Placental pericyte (primary cell): ENCODE data around the gene USH2A. TPM values are rescaled to one million over a fixed set of nuclear protein-coding genes. Genes with fewer than 3 reads are reported as not detected.

ENCODE experiments used
- small RNA-seq: library from RNA; depleted of rRNA; stranded (forward); fragments of <200 nt; gene quantifications from one replicate; pipeline ENCODE3, GENCODE V24; 2012; ENCODE audit warnings: low replicate concordance
- total RNA-seq: library from RNA; depleted of rRNA; stranded (reverse); fragments of >200 nt; gene quantifications from 2 replicates; pipeline ENCODE4 v1.2.3, GENCODE V29; 2012

Gene USH2A
- under 0.01 TPM in 1 of 2 replicates, not detected in the other for total RNA-seq

GRCh38 chr1:216422821-216423520 lies at the start of gene USH2A:
USH2A (minus strand) TSS chr1:216423448; CDS start chr1:216422336, 1,112 bp downstream.

Small RNA genes lying within 50 kb of the gene (small RNA-seq; reads per million reads assigned to genes)
- gene MRPS18BP1 (not detected), gene RF00108 (0.16 reads per million)
